Dermis microvascular lymphatic vessel endothelial cell (primary cell): ENCODE results near the gene NFAT5. TPM values are rescaled to one million over a fixed set of nuclear protein-coding genes. Genes with fewer than 3 reads are reported as not detected.
"Not testable (repeated sequence)": the region's sequence is repeated elsewhere in the genome, so short reads cannot be mapped to it uniquely, and the experiment has no call there.

Source experiments
- DNase-seq, 2 donors: peaks; one replicate each; pipeline versions ENCODE4 v3.0.0 to v3.0.0-alpha.2; 2010; ENCODE audit warnings: low read depth in 2 of 2
- total RNA-seq: library from RNA; depleted of rRNA; stranded (reverse); fragments of >200 nt; gene quantifications from 2 replicates; pipeline ENCODE4 v1.2.1, GENCODE V29; 2014

Gene NFAT5
- total RNA-seq, 1 donor from 2014 or later = 22.1 TPM

DNA sequence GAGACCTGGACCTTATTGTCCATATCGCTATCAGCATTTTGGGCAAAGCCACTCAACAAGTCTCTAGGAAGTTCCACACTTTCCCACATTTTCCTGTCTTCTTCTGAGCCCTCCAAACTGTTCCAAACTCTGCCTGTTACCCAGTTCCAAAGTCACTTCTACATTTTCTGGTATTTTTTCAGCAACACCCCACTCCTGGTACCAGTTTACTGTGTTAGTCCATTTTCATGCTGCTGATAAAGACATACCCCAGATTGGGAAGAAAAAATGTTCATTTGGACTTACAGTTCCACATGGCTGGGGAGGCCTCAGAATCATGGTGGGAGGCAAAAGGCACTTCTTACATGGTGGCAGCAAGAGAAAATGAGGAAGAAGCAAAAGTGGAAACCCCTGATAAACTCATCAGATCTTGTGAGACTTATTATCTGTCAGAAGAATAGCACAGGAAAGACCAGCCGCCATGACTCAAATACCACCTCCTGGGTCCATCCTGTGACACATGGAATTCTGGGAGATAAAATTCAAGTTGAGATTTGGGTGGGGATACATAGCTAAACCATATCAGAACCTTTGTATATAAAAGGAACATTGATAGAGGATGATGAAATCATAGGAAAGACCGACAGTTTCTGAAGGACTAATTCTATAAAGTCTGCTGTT is 71.6 kb downstream of the NFAT5 start:
- not testable (repeated sequence) for DNase-seq

DNA sequence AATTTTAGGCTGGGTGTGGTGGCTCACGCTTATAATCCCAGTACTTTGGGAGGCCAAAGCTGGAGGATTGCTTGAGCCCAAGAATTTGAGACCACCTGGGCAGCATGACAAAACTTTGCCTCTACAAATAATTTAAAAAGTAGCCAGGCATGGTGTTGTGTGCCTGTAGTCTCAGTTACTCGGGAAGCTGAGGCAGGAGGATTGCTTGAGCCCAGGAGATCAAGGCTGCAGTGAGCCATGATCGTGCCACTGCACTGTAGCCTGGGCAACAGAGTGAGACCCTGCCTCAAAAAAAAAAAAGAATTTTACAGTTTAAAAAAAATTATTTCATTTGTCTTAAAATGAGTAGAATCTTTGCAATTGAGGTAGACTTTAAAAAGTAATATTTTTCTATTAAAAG is 78.2 kb downstream of the NFAT5 start:
- DNase-seq = not testable (repeated sequence)

DNA sequence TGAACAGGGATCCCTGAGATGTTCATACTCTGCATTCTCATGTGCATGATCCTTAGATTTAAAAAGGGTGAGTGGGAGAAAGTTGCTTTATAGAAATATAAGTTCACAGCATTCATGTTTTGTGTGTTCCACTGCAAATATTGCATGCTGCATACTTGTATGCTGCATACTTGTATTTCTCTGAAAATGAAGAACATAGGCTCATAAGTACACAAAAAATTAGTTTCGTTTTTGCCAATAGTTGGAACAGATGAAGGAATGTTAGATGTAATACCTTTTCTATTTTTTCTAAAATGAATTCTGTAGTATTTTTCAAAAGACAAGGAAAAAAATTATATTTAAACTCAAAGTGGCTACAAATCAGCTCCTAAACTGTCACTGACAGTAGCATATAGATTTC is 79.0 kb downstream of the NFAT5 start:
- DNase-seq = no peak

DNA sequence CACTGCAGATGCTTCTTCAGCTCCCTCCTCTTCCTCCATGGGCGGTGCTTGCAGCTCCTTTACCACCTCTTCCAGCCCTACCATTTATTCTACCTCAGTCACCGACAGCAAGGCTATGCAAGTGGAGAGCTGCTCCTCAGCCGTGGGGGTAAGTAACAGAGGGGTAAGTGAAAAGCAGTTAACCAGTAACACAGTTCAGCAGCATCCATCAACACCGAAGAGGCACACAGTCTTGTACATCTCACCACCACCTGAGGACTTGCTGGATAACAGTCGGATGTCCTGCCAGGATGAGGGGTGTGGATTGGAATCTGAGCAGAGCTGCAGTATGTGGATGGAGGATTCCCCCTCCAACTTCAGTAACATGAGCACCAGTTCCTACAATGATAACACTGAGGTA is 81.3 kb downstream of the NFAT5 start:
- DNase-seq = no peak

DNA sequence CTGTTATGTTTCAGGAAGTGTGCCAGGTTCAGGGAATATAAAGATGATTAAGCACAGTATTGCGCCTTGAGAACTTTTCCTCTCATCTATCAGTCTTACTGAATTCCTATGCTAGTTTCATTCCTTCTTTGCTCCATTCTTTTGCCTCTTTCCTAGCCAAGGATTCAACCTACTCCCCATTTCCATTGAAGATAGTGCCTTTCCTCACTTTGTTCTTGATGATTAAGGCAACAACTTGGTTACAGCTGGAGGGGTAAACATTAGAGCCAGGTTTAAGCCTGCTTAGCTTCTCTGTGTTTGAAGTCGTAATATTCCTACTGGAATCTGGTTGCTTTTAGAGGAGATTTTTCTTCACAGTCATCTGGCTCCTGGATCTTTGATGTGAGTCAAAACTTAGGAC is 85.5 kb downstream of the NFAT5 start:
- DNase-seq = no peak

DNA sequence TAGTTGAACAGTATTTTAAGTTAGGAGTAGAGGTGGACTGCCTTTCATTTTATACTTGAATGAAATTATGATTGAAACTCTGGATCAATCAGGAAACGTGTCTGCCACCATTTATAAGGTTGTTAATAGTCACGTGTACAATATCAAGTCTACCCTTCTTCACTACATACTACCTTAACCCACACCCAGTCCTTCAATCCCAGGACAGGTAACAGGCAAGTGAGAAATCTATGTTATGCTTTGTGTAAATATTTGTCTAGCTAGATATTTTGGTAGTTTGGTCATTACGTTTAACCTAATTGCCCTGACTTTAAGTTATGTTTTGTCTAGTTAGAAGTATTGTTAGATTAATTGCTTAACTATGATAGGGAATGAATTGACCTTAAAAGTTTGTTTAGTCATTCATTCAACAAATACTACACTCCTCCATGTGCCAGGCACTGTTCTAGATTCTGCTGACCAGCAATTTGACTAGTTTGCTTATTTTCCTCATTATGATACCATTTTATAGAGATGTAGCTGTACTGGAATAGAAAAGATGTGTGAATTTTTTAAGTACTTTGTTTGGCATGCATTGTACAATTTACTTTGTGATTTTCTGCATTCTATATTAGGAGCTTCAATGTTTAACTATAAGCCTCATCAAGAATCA is 88.6 kb downstream of the NFAT5 start:
- no peak for DNase-seq

DNA sequence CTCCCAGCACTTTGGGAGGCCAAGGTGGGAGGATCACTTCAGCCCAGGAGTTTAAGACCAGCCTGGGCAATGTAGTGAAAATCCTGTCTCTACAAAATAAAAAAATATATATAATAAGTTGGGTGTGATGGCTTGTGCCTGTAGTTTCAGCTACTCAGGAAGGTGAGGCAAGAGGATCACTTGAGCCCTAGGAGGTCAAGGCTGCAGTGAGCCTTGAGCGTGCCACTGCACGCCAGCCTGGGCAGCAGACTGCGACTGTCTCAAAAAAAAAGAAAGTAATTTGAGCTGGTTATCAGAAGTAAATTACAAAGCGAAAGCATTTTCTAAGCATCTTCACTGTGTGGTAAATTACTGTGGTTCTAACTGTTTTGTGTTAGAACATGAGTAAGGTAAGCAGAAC is 94.4 kb downstream of the NFAT5 start:
- DNase-seq = no peak

DNA sequence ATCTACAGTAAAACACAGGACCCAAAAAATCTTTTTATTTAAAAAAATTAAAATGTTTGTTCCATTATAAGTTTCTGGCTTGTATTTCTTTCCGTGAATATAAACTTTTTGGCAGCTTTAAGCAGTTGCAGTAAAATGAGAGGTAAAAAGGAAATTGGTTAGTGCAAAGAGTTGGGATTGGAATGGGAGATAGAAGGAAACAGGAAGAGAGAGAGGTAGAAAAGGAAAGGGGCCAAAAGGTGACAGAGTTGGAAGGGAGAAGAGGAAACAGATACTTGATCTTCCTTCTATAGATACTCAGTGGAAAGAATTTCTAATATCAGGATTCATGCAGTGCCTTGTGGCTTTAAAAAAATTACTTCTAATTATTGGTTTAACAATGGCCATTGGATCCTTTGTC is 97.1 kb downstream of the NFAT5 start:
- DNase-seq = peak; percentile 63 to 75

DNA sequence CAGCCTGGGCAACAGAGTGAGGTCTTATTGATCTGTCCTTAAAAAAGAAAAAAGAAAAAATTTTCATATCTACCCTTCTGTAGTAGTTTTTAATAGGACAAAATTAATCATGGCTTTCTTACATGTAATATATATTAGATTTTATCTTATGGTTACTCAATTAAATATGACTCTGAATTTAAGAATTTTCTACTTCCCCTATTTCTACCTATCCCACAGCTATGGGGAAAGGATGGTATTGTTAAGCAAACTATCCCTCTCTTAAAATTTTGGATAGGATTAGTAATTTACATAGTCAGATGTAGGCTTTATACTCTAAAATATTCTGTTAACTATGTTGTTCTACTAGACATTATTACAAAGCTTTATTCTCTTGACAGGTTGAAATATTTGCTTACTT is 98.1 kb downstream of the NFAT5 start:
- DNase-seq = no peak

DNA sequence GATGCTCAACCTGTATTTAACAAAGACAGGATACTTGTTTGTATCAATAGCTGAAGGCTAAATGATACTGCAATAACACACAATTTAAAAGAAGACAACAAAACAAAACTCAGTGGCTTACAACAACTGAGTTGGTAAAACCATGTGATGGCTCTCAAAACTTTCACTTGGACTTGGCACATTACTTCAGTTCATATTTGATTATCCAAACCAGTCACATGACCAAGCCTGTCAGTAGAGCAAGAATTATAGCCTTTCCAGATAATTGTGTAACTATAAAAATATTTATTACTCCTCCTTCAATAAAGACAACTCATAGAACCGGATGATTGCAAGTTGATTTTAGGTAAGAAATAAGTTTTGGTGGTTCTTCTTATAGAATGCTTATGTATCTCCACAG is 103.8 kb downstream of the NFAT5 start:
- DNase-seq = no peak

DNA sequence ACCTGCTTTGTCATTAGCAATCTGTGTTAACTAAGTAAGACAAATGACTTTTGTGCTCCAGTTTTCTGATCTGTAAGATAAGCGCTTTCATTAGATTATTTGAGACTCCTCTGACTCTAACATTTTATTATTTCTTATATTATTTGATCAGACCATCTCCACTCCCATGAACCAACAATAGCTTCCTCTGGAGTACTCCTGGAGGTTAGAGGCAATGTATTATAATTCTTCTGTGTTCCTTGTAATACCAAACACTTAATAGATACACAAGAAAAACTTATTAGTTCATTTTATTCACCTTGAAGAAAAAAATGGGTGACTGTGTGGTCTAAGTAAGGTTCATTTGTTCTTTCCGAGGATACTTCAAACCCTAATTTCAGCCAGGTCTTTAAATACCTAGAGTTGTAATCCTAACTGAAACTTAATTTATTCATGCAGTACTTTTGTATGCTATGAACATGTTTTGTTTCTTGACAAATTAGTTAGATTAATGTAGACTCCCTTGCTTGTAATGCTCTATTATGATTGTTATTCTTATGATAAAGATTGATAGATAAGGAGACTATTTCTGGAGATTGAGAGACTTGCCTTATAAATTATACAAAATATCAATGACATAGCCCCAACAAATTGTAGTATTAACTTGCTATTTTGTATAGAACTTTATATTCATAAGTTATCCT is 106.7 kb downstream of the NFAT5 start:
- DNase-seq = no peak

DNA sequence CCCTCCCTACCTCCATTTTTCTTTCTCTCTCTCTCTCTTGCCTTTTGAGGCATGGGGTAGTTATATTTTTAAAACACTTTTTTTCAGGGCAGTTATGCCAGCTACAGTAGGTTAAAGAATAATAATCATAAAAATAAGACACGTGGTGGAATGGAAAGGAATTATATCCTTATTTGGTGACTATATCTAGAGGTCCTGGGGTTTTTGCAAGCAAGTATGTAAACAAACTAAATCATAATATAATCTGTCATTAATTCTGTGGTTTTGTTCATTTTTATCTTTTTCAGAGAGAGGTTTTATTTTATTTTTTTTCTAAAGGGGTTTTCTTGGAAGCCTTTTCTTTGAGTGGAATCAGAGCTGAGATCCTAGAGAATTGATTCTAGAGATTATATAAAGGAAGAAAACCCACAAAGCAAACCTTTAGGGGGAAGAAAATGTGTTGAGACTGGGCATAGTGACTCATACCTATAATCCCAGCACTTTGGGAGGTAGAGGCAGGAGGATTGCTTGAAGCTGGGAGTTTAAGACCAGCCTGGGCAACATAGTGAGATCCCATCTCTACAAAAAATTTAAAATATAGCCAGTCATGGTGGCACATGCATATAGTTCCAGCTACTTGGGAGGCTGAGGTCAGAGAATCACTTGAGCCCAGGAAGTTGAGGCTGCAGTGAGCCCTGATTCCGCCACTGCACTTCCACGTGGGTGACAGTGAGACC is 107.4 kb downstream of the NFAT5 start:
- DNase-seq = no peak

DNA sequence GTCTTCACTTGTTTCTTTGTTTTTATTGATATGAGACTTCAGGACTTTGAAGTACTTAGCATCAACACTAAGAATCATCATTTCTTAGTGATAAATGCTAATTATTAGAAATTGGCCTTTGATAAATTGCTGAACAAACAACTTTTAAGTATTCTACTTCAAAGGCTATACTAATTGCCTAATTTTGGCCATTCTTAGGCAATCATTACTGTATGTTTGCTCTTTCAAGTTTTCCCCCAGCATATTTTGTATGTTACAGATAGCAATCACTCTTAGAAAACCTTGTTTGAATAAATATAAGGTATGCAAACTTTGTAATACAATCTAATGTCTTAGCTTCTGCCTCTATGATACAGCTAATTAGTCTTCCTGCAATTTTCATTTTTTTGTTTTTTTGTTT is 114.6 kb downstream of the NFAT5 start:
- no peak for DNase-seq

DNA sequence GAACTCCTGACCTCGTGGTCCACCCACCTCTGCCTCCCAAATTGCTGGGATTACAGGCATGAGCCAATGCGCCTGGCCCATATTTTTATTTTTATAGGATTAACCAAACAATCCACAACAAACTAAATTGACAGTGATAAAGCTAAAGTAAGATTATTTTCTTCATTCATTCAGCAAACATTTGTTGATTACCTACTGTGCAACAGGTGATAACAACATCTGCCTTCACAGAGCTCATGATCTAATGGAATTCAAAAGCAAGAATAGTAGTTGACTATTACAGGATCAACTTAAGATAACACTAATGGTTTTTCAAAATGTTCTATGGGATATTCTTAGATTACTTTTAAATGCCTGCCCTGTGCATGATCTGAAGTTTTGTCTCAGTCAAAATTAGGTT is 122.8 kb downstream of the NFAT5 start:
- DNase-seq = no peak

DNA sequence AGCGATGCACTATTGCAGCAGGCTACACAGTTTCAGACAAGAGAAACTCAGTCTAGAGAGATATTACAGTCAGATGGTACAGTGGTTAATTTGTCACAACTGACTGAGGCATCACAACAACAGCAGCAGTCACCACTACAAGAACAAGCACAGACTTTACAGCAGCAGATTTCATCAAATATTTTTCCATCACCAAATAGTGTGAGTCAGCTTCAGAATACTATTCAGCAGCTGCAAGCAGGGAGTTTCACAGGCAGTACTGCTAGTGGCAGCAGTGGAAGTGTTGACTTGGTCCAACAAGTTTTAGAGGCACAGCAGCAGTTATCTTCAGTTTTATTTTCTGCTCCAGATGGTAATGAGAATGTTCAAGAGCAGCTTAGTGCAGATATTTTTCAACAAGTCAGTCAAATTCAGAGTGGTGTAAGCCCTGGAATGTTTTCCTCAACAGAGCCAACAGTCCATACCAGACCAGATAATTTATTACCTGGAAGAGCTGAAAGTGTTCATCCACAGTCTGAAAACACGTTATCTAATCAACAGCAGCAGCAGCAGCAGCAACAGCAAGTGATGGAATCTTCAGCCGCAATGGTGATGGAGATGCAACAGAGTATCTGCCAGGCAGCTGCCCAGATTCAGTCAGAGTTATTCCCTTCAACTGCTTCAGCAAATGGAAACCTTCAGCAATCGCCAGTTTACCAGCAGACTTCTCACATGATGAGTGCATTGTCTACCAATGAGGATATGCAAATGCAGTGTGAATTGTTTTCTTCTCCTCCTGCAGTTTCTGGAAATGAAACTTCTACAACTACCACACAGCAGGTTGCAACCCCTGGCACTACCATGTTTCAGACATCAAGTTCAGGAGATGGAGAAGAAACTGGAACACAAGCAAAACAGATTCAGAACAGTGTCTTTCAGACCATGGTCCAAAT is 126.5 kb downstream of the NFAT5 start:
- no peak for DNase-seq

DNA sequence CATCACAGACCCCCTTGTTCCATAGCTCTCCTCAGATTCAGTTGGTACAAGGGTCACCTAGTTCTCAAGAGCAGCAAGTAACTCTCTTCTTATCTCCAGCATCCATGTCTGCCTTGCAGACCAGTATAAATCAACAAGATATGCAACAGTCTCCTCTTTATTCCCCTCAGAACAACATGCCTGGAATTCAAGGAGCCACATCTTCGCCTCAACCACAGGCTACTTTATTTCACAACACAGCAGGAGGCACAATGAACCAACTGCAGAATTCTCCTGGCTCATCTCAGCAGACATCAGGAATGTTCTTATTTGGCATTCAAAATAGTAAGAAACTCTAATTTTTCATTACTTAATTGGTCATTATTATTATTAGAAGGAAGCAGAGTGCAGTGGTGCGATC is 128.2 kb downstream of the NFAT5 start:
- no peak for DNase-seq

DNA sequence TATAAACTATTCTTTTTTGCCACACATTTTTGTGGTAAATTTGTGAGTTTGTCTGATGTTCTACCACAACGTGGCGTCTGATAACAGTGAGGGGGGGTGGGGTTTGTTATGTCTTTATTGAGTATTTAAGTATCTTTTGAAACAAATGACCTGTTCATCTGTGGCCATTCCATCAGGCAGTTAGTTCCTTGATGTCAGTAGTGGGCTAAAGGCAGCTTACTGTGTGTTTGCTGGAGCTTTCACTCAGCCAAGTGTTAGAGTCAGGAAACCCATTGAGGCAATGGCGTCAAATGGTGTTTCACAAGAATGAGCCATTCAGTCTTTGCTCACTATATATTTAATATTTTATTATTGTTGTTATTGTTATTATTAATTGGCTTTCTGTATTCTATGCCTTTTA is 132.6 kb downstream of the NFAT5 start:
- DNase-seq = no peak

DNA sequence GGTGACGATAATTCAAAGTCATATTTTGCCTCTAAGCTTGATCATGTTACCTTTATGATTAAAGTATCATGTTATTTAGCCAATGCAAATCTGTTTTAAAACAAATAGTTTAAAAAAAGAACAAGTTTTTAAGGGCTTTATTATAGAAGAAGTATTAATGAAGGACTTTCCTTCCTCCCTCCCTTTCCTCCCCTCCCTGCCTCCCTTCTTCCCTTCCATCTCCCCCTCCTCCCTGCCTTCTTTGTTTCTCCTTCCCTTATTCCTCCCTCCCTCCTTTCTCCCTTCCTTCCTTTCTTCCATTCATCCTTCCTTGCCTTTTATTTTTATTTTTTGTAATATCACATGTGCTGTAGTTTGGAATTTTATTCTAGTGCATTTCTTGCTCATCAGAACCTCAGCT is 134.1 kb downstream of the NFAT5 start:
- DNase-seq = no peak

DNA sequence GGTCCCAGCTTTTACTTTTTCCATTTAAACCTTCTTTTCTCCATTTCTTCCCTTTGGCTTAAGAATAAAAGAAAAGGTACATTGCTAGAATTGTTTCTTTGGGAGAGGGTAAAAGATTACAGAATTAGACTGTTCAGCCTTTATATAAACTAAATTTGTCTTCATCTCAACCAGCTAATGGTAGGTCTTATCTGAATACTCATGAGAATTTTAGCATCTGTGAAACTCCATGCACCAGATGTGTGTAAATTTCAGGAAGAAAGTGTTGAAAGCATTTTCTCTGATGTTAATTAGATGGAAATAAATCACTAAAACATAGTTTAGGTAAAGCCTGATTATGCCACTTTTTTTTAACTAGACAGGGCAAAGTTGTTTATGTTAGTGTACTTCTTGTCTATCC is 135.7 kb downstream of the NFAT5 start:
- DNase-seq = no peak

DNA sequence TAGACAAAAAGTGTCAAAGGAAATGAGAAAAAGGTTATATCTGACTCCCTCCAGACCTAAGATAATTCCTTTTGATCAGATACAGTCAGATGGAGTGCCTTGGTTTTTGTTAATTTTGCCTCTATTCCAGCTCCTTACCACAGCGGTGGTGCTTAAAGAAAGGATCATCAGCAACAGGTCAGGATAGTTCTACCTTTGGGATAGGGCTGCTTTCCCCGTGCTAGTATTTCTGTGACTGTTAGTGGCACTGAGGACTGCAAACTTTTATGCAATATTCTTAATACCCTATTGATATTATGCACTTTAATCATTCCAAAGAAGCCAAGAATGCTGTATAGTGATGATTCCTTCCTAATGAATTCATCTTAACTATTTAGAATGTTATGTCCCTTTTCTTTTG is 136.1 kb downstream of the NFAT5 start:
- no peak for DNase-seq

DNA sequence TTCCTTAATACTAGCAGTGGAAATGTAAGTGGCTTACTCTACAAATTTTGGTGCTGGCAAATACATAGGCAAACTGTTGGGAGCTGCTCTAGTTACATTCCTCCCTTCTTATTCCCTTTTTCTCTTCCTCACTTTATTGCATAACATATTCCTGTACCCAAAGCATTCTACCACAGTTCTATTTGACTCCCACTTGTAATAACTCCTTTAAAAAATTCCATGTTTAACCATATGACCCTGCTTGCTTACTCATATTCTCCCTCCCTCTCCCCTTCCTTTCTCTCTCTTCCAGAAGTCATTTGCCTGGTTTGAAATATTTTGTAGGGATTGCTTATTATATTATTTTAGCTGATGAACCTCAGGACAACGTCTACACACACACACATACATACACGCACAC is 137.9 kb downstream of the NFAT5 start:
- no peak for DNase-seq
